Epithelial cell of esophagus (primary cell): ENCODE results near the gene SMARCC2.

ENCODE experiments used
- DNase-seq: peaks from one replicate; pipeline ENCODE4 v3.0.0; 2010; ENCODE audit warnings: low read depth
- H3K4me3 ChIP-seq: 2 replicates; pipeline ENCODE4 v1.5.1; 2011; ENCODE audit warnings: mild to moderate bottlenecking, low read length, control low read depth
- TF ChIP-seq, protein P1 (sequence below): IDR thresholded peaks from 2 replicates; pipeline ENCODE4 v1.5.1; 2011; ENCODE audit warnings: low read depth, mild to moderate bottlenecking, low read length, control low read depth, inconsistent platforms; ENCODE audit not compliant: insufficient read depth; ENCODE audit errors: missing control alignments

Gene SMARCC2

DNA sequence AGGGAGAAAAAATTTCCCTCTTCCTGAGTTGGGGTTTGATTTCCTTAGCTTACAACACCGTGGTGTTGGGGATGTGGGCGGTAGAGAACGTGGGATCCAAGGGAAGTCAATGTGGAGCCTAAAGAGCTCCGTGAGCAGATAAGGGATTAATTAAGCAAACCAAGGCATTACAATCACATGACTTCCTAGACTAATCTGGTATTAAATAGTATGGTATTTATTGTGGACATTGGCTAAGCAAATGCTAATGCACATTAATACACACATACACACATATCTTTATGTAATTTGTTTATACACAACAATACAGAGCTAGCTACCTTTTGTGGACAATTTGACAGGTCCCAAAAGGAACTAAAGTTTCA, 33.2 kb upstream of the SMARCC2 start:
- TF ChIP-seq, protein P1, sequence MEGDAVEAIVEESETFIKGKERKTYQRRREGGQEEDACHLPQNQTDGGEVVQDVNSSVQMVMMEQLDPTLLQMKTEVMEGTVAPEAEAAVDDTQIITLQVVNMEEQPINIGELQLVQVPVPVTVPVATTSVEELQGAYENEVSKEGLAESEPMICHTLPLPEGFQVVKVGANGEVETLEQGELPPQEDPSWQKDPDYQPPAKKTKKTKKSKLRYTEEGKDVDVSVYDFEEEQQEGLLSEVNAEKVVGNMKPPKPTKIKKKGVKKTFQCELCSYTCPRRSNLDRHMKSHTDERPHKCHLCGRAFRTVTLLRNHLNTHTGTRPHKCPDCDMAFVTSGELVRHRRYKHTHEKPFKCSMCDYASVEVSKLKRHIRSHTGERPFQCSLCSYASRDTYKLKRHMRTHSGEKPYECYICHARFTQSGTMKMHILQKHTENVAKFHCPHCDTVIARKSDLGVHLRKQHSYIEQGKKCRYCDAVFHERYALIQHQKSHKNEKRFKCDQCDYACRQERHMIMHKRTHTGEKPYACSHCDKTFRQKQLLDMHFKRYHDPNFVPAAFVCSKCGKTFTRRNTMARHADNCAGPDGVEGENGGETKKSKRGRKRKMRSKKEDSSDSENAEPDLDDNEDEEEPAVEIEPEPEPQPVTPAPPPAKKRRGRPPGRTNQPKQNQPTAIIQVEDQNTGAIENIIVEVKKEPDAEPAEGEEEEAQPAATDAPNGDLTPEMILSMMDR, result no peak
- no peak for DNase-seq
- peak overlapping the region; percentile 79 for H3K4me3 ChIP-seq

DNA sequence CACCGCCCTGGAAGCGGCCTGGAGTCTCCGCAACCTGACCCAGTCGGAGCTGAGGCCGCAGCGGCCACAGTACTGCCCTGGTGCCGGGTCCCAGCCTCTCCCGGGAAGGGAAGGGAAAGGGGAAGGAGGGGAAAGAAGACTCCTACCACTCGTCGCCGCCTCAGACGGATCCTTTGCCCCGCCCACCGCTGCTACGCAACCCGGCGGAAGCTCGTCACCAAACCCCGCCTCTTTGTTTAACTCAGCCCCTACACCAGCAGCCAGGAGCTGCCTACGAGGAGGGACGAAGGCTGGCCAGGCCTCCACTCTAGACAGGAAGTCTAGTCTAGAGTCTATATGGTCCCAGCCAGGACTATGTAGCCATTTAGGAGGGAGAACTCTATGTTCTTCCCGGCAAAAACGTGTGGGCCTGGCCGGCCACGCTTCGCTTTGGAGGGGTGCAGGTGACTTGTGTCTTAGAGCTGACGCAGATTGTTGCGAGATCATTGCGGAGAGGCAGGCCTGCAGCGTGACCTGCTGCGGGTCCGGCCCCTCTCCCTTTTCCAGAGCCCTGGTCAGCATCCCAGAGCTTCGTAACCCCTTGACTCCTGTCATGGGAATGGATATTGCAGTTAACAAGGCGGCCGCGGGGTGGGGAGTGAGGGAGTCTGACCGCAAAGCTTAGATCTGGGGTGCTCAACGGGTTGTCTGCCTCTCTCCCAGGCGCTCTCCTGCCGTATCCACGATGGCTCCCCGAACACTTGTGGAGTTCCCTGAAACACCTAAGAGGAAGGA, 32.7 kb upstream of the SMARCC2 start, which contains the start of gene RNF41:
Gene RNF41, minus strand, starts transcription at position 166 of the 774 bp plus-strand sequence. CDS start 7,875 bp downstream, outside the sequence.
- peak; percentile 96 for DNase-seq
- TF ChIP-seq, protein P1, result no peak
- peak within 1 kb of the TSS; percentile 79 for H3K4me3 ChIP-seq

DNA sequence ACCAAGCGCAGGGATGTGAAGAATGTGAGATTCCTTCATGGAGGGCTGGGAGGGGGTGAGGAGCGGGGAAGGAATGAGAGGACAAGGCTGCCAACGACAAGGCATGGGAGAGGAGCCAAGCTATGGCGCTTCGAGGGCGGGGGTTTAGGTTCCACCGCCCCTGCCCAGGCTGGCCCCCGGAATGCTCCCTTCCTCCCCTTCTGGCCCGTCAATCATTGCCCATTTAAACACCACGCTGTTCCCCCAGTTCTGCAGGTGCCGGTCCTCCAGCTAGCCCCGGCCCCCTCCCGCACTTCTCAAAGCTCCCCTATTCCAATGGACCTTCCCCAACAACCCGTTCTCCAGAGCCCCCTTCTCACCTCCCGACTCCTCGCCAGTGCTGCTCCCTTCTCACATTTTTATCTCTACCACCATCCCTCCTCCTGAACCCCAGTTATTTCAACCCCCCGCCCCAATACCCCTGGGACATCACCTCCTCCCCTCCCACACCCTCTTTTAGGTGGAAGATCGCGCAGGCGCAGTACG, 32.0 kb upstream of the SMARCC2 start:
- DNase-seq, result peak; percentile 47
- peak overlapping the region; percentile 79 for H3K4me3 ChIP-seq
- TF ChIP-seq, protein P1, result no peak

DNA sequence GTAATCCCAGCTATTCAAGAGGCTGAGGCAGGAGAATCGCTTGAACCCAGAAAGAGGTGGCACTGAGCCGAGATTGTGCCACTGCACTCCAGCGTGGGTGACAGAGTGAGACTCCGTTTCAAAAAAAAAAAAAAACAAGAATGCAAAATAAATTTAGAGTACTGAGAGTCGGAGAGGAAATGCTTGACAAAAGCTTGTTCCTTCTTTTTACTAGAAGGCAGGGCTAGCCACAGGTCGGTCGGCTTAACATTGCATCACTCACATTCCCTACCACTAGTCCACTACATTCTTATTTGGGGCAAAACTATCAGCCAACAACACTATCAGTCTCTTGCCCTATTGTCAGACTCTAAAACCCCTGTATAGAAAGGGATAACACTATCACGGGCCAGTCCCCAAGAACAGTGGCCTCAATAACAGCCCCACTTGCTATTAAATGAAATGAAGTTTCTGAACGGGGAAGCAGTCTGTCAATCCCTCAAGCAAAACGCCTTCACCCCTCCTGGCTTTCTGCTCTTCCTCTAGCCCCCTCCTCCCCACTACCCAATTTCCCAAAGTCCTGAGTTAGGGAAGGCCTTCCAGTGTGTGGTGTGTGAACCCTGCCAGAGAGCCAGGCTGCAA, 31.4 kb upstream of the SMARCC2 start:
- TF ChIP-seq, protein P1, result no peak
- peak; percentile 42 for DNase-seq
- peak overlapping the region; percentile 79 for H3K4me3 ChIP-seq

DNA sequence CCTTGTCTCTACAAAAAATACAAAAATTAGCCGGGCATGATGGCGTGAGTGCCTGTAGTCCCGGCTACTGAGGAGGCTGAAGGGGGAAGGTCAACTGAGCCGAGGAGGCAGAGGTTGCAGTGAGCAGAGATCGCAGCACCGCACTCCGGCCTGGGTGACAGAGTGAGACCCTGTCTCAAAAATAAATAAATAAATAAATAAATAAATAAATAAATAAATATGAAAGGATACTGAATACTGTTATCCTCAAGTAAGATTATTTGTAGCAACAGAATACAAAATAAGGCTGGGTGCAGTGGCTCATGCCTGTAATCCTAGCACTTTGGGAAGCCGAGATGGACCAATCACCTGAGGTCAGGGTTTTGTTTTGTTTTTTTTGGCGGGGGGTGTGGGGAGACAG, 30.6 kb upstream of the SMARCC2 start:
- H3K4me3 ChIP-seq, result no peak overlapping the region
- DNase-seq, result no peak
- TF ChIP-seq, protein P1, result no peak

DNA sequence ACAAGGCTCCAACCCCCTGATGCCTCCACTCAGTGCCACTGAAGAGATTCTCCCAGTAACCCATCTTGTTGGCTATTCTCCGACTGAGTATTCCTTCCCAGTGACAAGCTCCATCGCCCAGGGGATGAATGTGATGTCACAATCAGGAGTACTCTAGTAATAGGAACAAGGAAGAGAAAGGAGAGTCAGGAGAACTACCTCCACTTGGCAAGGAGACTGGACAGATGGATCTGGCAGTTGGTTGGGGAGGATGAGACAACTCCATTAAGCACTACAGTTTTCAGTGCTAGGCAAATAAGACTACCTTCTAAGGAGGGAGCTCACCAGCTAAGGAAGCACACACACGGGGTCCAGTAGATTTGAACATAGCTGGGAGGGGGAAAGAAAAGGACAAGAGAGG, 27.2 kb upstream of the SMARCC2 start:
- DNase-seq, result no peak
- H3K4me3 ChIP-seq, result no peak overlapping the region
- TF ChIP-seq, protein P1, result no peak

DNA sequence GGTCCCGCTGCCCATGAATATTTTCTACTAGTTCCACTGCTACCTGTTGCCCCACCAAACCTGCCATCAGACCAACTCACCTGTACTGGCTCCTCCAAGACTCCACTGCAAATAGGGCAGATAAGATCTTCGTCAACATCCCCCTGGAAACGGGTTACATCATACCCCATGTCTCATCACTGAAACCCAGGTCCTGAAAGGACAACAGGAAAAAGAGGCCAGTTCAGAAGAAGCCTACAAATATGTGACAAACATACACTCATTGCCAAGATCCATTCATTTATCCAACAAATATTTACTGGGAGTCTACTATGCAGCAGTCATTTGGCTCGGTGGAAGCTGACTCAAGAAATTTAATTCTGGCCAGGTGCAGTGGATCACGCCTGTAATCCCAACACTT, 24.6 kb upstream of the SMARCC2 start:
- TF ChIP-seq, protein P1, result no peak
- DNase-seq, result no peak
- no peak overlapping the region for H3K4me3 ChIP-seq
